CD4-positive, alpha-beta T cell (primary cell): ENCODE measurements around the gene CLEC16A. TPM values are rescaled to one million over a fixed set of nuclear protein-coding genes. Genes with fewer than 3 reads are reported as not detected.

ENCODE experiments used
- ATAC-seq: fragments of 200-7000 bp; cut with Tn5 transposase; one replicate; pipeline ENCODE4 v1.10.0; 2022; ENCODE audit warnings: mild to moderate bottlenecking; ENCODE audit not compliant: poor library complexity
- CTCF ChIA-PET: fragments of 350-600 bp; sonication (Branson Sonifier 250); formaldehyde crosslinking; loops from one replicate; lab custom pipeline; 2021; ENCODE audit warnings: antibody characterized with exemption, inconsistent platforms; lab: Charles Lee
- POLR2A ChIA-PET: fragments of 350-600 bp; sonication (Branson Sonifier 250); formaldehyde crosslinking; loops from one replicate; lab custom pipeline; 2021; ENCODE audit warnings: antibody characterized with exemption, inconsistent platforms; lab: Charles Lee
- DNase-seq, 14 experiments: peaks; one replicate each; pipeline ENCODE4 v3.0.0-alpha.2; 2013 to 2020; ENCODE audit warnings: mixed read lengths in 2 of 14
- H3K27ac ChIP-seq, 2 donors: one replicate each; pipeline versions ENCODE4 v1.5.1 to v1.7.0; 2013; ENCODE audit warnings: low read length in 2 of 2, low read depth in 1 of 2, mild to moderate bottlenecking in 1 of 2
- H3K27me3 ChIP-seq, 2 experiments: 1 replicate in 1 of 2; 2 replicates in 1 of 2; pipeline versions ENCODE4 v1.6.1 to v1.7.0; 2013; ENCODE audit warnings: low read length in 2 of 2, control low read depth in 1 of 2, mild to moderate bottlenecking in 1 of 2, moderate library complexity in 1 of 2; ENCODE audit not compliant: insufficient read depth in 2 of 2, control insufficient read depth in 1 of 2
- H3K36me3 ChIP-seq: one replicate; pipeline ENCODE4 v1.6.1; 2013; ENCODE audit warnings: low read length, control low read depth; ENCODE audit not compliant: insufficient read depth
- H3K4me1 ChIP-seq: one replicate; pipeline ENCODE4 v1.6.1; 2013; ENCODE audit warnings: low read length, control low read depth; ENCODE audit not compliant: insufficient read depth
- H3K4me3 ChIP-seq: one replicate; pipeline ENCODE4 v1.5.1; 2013; ENCODE audit warnings: mild to moderate bottlenecking, low read length, moderate library complexity
- H3K9me3 ChIP-seq, 2 experiments: 1 replicate in 1 of 2; 2 replicates in 1 of 2; pipeline versions ENCODE4 v1.6.1 to v1.7.0; 2013; ENCODE audit warnings: low read length in 2 of 2, mild to moderate bottlenecking in 2 of 2, control low read depth in 1 of 2, moderate library complexity in 1 of 2; ENCODE audit not compliant: control insufficient read depth in 1 of 2, insufficient read depth in 1 of 2
- H3K27ac Mint-ChIP-seq: one replicate; pipeline ENCODE4 v1.8.0; 2020; ENCODE audit warnings: mixed read lengths
- H3K27me3 Mint-ChIP-seq: one replicate; pipeline ENCODE4 v1.8.0; 2021; ENCODE audit warnings: mixed read lengths
- H3K36me3 Mint-ChIP-seq: one replicate; pipeline ENCODE4 v1.8.0; 2021; ENCODE audit warnings: low read depth, mixed read lengths
- H3K4me1 Mint-ChIP-seq: one replicate; pipeline ENCODE4 v1.8.0; 2021; ENCODE audit warnings: low read depth, mixed read lengths
- H3K4me3 Mint-ChIP-seq: one replicate; pipeline ENCODE4 v1.8.0; 2020; ENCODE audit warnings: mild to moderate bottlenecking, mixed read lengths
- H3K9me3 Mint-ChIP-seq: one replicate; pipeline ENCODE4 v1.8.0; 2020; ENCODE audit warnings: mixed read lengths
- intact Hi-C, 2 experiments: fragments of 100-400 bp; cut with DNase I in 1 of 2; cut with micrococcal nuclease in 1 of 2; formaldehyde crosslinking; loops; one replicate each; pipeline versions ENCODE4 v1.15.1 to v1.9.0; 2023 to 2025; cut with DNase I, micrococcal nuclease
- total RNA-seq, 174 experiments: library from RNA in 2 of 174; stranded (reverse) in 2 of 174; gene quantifications; one replicate each; pipeline ENCODE4 v1.2.3 and lab custom pipeline; 2021 to 2026
- TF ChIP-seq, protein P1 (sequence below): fragments of 200-600 bp; IDR thresholded peaks from one replicate; pipeline ENCODE4 v1.8.0; 2022; ENCODE audit warnings: antibody characterized with exemption, mild to moderate bottlenecking

CLEC16A gene
- total RNA-seq, 2 experiments from 2014 or later, result 21.7 to 22.7 TPM

DNA sequence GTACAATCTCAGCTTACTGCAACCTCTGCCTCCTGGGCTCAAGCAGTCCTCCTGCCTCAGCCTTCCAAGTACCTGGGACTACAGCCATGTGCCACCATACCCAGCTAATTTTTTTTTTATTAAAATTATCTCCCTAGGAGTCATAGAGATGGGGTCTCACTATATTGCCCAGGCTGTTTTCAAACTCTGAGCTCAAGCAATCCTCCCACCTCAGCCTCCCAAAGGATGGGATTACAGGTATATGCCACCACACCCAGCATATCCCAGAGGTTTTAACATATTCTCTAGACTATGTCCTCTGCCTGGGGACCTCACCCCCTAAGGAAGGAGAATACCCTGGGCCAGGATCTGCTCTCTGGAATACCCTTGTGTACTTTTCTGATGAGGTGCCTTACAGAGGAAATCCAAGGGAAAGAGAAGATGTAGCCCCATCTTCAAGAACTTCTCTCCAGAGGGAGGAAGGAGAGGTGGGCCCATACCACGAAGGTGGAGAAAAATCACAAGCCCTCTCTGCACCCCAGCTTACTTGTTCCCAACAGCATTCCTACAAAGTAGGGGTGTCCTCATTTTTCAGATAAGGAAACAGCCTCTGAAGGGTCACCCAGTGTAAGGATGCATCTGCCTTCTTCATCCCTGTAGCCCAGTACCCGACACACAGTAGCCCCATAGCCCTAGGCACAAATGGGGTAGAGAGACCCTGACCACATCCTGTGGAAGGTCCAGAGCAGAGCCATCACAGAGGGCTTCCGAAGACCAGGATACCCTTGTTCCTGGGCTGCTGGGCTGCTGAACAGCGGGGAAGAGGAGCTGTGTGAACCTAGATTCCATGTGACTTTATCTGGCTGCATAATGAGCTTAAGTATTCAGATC lies 160.0 kb downstream of the CLEC16A start:
- H3K4me1 ChIP-seq, result peaks cover 28% of the 10 kb centered on the region
- H3K4me3 Mint-ChIP-seq, result no peak overlapping the region
- no peaks in the 10 kb centered on the region for H3K9me3 Mint-ChIP-seq
- intact Hi-C loops, result no loop called here
- TF ChIP-seq, protein P1, sequence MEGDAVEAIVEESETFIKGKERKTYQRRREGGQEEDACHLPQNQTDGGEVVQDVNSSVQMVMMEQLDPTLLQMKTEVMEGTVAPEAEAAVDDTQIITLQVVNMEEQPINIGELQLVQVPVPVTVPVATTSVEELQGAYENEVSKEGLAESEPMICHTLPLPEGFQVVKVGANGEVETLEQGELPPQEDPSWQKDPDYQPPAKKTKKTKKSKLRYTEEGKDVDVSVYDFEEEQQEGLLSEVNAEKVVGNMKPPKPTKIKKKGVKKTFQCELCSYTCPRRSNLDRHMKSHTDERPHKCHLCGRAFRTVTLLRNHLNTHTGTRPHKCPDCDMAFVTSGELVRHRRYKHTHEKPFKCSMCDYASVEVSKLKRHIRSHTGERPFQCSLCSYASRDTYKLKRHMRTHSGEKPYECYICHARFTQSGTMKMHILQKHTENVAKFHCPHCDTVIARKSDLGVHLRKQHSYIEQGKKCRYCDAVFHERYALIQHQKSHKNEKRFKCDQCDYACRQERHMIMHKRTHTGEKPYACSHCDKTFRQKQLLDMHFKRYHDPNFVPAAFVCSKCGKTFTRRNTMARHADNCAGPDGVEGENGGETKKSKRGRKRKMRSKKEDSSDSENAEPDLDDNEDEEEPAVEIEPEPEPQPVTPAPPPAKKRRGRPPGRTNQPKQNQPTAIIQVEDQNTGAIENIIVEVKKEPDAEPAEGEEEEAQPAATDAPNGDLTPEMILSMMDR, result no peak
- no peaks in the 10 kb centered on the region for H3K27me3 ChIP-seq
- no peaks in the 10 kb centered on the region for H3K27me3 Mint-ChIP-seq
- H3K27ac ChIP-seq, result no peak overlapping the region
- ATAC-seq (no peak), DNase-seq (no peak)
- H3K36me3 Mint-ChIP-seq, result peaks cover 4% of the 10 kb centered on the region
- CTCF ChIA-PET, result interaction anchor here (1.4 kb wide), 1 partner anchor 193 kb away, joined by 3 read pairs; no protein-coding TSS in a partner anchor
- H3K9me3 ChIP-seq, result no peaks in the 10 kb centered on the region
- H3K4me3 ChIP-seq, result no peak overlapping the region
- POLR2A ChIA-PET, result interaction anchor here (0.7 to 1.5 kb wide), 4 partner anchors 9 to 29 kb away, joined by 3 to 5 read pairs (median 3); no protein-coding TSS in a partner anchor
- H3K4me1 Mint-ChIP-seq, result peaks cover 27% of the 10 kb centered on the region
- peak overlapping the region; percentile 3 for H3K27ac Mint-ChIP-seq
- H3K36me3 ChIP-seq, result no peaks in the 10 kb centered on the region

DNA sequence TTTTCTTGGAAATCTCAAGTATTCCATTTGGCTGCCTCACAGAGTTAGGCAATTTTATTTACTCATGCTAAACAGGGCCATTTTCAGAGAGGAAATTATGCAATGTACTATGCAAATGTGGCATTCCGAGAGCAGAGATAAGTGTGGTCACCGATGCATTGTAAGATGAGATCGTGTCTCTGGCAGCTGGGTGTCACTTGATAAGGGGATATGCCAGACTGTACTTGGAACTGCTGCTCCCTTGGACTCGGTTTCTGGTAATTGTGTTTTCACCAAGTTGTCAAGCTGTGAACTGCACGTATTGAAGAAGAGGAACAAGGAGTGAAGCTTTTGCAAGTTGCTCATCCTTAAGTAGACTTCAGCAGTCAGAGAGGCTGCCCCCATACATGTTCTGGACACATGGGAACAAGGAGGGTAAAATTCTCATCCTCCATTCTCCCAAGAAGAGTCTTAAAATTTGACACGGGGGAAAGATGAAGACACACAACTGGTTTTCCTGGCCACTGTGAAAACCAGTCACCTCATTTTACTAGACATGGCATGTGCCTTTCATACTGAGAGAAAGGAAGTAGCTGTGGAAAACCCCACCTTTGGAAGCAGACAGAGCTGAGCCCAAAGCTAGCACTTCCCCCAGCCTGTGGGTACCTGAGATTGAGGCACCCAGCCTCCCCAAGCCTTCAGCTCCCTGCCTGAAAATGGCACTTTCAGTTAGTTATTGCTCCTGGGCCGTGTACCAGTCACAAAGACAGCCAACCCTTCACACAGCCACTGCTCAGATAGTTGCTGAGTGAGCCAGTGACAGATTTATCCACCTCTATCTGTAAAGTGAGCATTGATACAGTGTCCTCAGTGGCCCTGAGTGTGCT lies 160.9 kb downstream of the CLEC16A start:
- H3K36me3 ChIP-seq, result peaks cover under 1% of the 10 kb centered on the region
- TF ChIP-seq, protein P1, result no peak
- no peak overlapping the region for H3K4me3 ChIP-seq
- CTCF ChIA-PET, result interaction anchor here (1.4 kb wide), 1 partner anchor 192 kb away, joined by 3 read pairs; no protein-coding TSS in a partner anchor
- Mint-ChIP-seq H3K4me3 (peak overlapping the region; percentile 5), H3K27ac (peak overlapping the region; percentile 32), H3K27me3 (no peaks in the 10 kb centered on the region), H3K9me3 (no peaks in the 10 kb centered on the region), H3K4me1 (peaks cover 23% of the 10 kb centered on the region), H3K36me3 (peaks cover 4% of the 10 kb centered on the region)
- peaks cover 20% of the 10 kb centered on the region for H3K4me1 ChIP-seq
- POLR2A ChIA-PET, result interaction anchor here (0.7 to 1.5 kb wide), 6 partner anchors 8 to 151 kb away, joined by 3 to 5 read pairs (median 3); partner anchors contain the start of gene SOCS1
- DNase-seq, result peak in 3 of 14 experiments; percentile 45 to 71 (median 60)
- H3K27me3 ChIP-seq, result no peaks in the 10 kb centered on the region
- intact Hi-C loops, result no loop called here
- H3K9me3 ChIP-seq, result peaks cover 0 to 3% of the 10 kb centered on the region in 2 experiments
- peak; percentile 69 for ATAC-seq
- H3K27ac ChIP-seq, result no peak overlapping the region

DNA sequence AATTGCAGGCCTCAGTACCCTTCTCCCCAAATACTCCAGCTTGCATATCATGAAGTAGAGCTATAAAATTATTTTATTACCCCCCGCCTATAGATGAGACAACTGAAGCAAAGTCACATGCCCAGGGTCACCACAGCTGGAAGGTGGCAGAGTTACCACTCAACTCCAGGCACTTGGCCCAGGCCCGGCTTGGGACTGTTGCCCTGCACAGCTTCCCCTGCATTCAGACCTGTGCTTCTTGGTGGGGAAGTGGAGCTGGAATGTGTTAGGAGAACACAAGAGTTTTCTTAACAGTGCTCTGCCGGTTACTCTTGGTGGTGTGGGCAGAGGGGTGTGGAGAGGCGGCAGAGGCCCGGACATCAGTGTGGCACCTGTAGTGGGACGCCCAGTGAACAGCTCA lies 162.4 kb downstream of the CLEC16A start:
- peaks cover 2% of the 10 kb centered on the region for H3K36me3 ChIP-seq
- H3K4me3 ChIP-seq, result no peak overlapping the region
- no peak overlapping the region for H3K27ac ChIP-seq
- peaks cover 17% of the 10 kb centered on the region for H3K4me1 ChIP-seq
- Mint-ChIP-seq H3K4me1 (peaks cover 23% of the 10 kb centered on the region), H3K36me3 (peaks cover 4% of the 10 kb centered on the region), H3K27ac (no peak overlapping the region), H3K4me3 (no peak overlapping the region), H3K9me3 (no peaks in the 10 kb centered on the region), H3K27me3 (no peaks in the 10 kb centered on the region)
- DNase-seq (no peak), ATAC-seq (no peak)
- ChIA-PET POLR2A (interaction anchor here (0.5 kb wide), 1 partner anchor 78 kb away, joined by 4 read pairs; no protein-coding TSS in a partner anchor), CTCF (no interaction called here)
- TF ChIP-seq, protein P1, result no peak
- peaks cover 7% of the 10 kb centered on the region in 2 experiments for H3K9me3 ChIP-seq
- intact Hi-C loops, result no loop called here
- H3K27me3 ChIP-seq, result no peaks in the 10 kb centered on the region
